IPS-15b (cell line): Measurements from ENCODE around the gene HYAL3.
A peak's percentile ranks its signal among the peaks of the same experiment; 100 is the strongest.
"Not testable (repeated sequence)": the region's sequence is repeated elsewhere in the genome, so short reads cannot be mapped to it uniquely, and the experiment has no call there.

Source experiments
- H3K27me3 ChIP-seq: one replicate; pipeline ENCODE4 v1.6.1; 2013; ENCODE audit warnings: low read length; ENCODE audit not compliant: control insufficient read depth, insufficient read depth
- H3K36me3 ChIP-seq: one replicate; pipeline ENCODE4 v1.6.1; 2013; ENCODE audit warnings: low read length; ENCODE audit not compliant: control insufficient read depth, insufficient read depth
- H3K4me1 ChIP-seq: one replicate; pipeline ENCODE4 v1.6.1; 2013; ENCODE audit warnings: mild to moderate bottlenecking, low read length; ENCODE audit not compliant: control insufficient read depth, insufficient read depth
- H3K4me3 ChIP-seq: one replicate; pipeline ENCODE4 v1.5.1; 2013; ENCODE audit warnings: low read depth, low read length
- H3K9ac ChIP-seq: one replicate; pipeline ENCODE4 v1.6.1; 2013; ENCODE audit warnings: low read depth, mild to moderate bottlenecking, low read length
- H3K9me3 ChIP-seq: one replicate; pipeline ENCODE4 v1.6.1; 2013; ENCODE audit warnings: mild to moderate bottlenecking, low read length; ENCODE audit not compliant: control insufficient read depth, insufficient read depth

Gene HYAL3

DNA sequence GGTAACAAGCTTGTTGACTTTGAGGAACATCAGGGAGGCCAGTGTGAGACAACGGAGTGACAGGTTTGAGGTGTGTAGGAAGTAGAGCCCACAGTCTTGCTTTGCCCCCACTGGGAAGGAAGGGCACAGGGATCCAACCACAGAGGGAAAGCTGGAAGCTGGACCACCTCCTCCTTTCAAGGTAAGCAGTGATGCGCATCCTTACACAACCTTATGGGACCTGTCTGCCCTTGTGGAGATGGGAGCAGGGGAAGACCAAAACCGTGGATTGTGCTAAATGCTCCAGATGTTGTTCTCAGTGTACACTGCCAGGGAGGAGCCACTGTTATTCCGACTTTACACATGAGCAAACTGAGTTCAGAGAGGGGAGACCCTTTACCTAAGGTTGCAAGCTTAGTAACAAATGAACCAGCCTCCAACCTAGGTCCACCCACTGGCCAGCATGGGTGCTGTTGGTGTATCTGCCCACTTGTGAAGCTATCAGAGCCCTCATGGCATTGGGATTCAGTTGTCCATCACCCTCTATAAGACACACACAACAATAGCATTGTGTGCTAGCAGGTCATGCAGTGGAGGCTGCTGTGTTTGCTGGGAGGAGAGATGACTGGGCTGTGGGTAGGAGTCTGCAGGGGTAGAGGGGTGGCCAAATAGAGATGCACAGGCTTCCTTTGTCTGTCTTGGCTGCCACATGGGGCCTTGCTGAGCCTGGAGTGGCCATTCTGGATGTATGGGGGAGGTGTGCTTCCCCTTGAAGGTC lies 20.9 kb downstream of the HYAL3 start:
- Histone ChIP-seq H3K4me3 (no peak overlapping the region), H3K27me3 (peaks cover 43% of the 10 kb centered on the region), H3K9me3 (no peaks in the 10 kb centered on the region), H3K9ac (no peak overlapping the region), H3K36me3 (no peaks in the 10 kb centered on the region), H3K4me1 (peaks cover 3% of the 10 kb centered on the region)

DNA sequence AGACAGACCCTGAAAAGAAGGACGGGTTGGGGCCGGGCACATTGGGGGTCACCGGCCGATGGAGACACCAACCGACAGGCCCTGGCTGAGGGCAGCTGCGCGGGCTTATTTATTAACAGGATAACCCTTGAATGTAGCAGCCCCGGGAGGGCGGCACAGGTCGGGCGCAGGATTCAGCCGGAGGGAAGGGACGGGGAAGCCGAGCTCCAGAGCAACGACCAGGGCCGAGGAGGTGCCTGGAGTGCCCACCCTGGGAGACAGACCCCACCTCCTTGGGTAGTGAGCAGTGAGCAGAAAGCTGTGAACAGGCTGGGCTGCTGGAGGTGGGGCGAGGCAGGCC lies 22.5 kb downstream of the HYAL3 start:
- H3K27me3 ChIP-seq: peaks cover 46% of the 10 kb centered on the region
- peak overlapping the region; percentile 37 for H3K9ac ChIP-seq
- H3K4me1 ChIP-seq: peaks cover 3% of the 10 kb centered on the region
- H3K9me3 ChIP-seq: no peaks in the 10 kb centered on the region
- peak overlapping the region; percentile 55 for H3K4me3 ChIP-seq
- H3K36me3 ChIP-seq: no peaks in the 10 kb centered on the region

DNA sequence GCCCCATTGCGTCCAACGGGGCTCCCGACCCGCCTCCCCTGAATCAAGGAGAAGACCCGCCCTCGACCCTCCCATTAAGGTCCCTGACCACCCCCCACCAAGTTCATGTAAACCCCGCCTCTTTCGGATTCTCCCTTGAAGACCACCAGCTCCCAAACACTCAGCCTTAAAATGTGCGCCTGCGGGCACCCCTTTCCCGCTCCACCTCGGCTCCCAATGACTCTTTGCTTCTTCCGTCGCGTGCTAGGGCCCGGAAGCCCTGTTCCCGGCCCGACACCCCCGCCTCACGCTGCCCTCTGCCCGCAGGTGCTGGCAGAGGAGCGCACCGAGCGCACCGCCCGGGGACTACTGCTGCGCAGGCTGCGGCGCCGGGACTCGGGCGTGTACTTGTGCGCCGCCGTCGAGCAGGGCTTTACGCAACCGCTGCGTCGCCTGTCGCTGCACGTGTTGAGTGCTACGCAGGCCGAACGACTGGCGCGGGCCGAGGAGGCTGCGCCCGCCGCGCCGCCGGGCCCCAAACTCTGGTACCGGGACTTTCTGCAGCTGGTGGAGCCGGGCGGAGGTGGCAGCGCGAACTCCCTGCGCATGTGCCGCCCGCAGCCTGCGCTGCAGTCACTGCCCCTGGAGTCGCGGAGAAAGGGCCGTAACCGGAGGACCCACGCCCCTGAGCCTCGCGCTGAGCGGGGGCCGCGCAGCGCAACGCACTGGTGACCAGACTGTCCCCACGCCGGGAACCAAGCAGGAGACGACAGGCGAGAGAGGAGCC lies 23.0 kb downstream of the HYAL3 start:
- Histone ChIP-seq H3K9ac (peak overlapping the region; percentile 37), H3K27me3 (peaks cover 46% of the 10 kb centered on the region), H3K4me3 (peak overlapping the region; percentile 55)

DNA sequence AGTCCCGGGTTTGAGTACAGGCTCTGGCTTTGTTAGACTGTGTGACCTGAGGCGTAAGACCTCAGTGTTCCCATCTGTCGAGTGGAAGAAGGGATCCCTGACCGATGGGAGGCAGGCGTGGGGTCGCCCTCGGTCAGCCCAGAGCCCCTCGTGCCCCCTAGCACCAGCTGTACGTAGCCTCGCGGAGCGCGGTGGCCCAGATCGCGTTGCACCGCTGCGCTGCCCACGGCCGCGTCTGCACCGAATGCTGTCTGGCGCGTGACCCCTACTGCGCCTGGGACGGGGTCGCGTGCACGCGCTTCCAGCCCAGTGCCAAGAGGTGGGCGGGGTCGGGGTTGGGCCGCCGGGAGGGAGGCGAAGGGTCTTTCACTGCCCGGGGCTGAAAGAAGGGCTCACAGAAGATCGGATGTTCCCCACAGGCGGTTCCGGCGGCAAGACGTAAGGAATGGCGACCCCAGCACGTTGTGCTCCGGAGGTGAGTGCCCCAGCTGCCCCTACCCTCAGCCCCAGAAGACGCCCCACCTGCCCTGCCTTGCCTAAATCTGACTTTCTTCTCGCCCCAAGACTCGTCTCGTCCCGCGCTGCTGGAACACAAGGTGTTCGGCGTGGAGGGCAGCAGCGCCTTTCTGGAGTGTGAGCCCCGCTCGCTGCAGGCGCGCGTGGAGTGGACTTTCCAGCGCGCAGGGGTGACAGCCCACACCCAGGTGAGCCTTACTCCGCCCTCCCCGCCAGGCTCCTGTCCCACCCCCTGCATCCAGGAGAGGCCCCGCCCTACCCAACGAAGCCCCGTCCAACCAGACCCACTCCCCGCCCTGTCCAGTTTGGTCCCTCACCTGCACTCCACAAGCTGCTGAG lies 23.8 kb downstream of the HYAL3 start:
- Histone ChIP-seq H3K27me3 (peaks cover 46% of the 10 kb centered on the region), H3K36me3 (peaks cover 4% of the 10 kb centered on the region), H3K4me3 (peak overlapping the region; percentile 55), H3K4me1 (peaks cover 3% of the 10 kb centered on the region), H3K9me3 (no peaks in the 10 kb centered on the region), H3K9ac (no peak overlapping the region)

More for the DNA sequence above, 23.0 kb downstream of the HYAL3 start:
- Histone ChIP-seq H3K9me3 (no peaks in the 10 kb centered on the region), H3K36me3 (no peaks in the 10 kb centered on the region), H3K4me1 (peaks cover 3% of the 10 kb centered on the region)

DNA sequence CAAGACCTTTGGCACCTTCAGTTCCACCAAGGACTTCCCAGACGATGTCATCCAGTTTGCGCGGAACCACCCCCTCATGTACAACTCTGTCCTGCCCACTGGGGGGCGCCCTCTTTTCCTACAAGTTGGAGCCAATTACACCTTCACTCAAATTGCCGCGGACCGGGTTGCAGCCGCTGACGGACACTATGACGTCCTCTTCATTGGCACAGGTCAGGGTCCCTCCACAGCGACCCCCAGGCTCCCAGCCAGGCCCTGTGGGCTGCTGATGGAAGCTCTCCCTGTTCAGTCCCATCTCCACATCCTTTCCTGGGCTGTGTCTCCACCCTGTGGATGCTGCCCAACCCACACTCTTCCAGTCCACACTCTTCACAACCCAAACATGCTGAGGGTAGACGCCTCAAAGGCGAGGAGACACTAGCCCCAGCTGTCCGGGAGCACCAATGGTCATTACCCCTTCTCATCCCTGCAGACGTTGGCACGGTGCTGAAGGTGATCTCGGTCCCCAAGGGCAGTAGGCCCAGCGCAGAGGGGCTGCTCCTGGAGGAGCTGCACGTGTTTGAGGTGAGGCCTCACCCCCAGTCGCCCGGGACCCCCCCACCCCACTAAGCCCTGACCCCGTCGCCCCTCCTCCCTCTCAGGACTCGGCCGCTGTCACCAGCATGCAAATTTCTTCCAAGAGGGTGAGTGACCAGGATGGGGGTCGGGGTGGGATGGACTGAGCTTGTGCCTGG lies 24.7 kb downstream of the HYAL3 start:
- Histone ChIP-seq H3K9ac (no peak overlapping the region), H3K4me3 (peak overlapping the region; percentile 55), H3K4me1 (peaks cover 5% of the 10 kb centered on the region), H3K36me3 (peaks cover 4% of the 10 kb centered on the region), H3K27me3 (peaks cover 46% of the 10 kb centered on the region), H3K9me3 (no peaks in the 10 kb centered on the region)

DNA sequence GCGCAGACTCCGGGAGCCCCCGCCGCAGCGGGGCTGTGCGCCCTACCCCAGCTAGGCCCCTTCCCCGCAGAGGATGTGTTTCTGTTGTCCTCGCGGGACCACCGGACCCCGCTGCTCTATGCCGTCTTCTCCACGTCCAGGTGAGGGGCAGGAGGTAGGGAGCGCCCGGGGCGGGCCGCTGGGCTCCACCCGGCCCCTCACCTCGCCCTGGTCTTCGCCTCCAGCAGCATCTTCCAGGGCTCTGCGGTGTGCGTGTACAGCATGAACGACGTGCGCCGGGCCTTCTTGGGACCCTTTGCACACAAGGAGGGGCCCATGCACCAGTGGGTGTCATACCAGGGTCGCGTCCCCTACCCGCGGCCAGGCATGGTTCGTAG lies 25.5 kb downstream of the HYAL3 start:
- peak overlapping the region; percentile 47 for H3K4me3 ChIP-seq
- H3K9me3 ChIP-seq: no peaks in the 10 kb centered on the region
- H3K4me1 ChIP-seq: peaks cover 9% of the 10 kb centered on the region
- H3K36me3 ChIP-seq: peaks cover 4% of the 10 kb centered on the region
- H3K27me3 ChIP-seq: peaks cover 46% of the 10 kb centered on the region
- H3K9ac ChIP-seq: no peak overlapping the region

DNA sequence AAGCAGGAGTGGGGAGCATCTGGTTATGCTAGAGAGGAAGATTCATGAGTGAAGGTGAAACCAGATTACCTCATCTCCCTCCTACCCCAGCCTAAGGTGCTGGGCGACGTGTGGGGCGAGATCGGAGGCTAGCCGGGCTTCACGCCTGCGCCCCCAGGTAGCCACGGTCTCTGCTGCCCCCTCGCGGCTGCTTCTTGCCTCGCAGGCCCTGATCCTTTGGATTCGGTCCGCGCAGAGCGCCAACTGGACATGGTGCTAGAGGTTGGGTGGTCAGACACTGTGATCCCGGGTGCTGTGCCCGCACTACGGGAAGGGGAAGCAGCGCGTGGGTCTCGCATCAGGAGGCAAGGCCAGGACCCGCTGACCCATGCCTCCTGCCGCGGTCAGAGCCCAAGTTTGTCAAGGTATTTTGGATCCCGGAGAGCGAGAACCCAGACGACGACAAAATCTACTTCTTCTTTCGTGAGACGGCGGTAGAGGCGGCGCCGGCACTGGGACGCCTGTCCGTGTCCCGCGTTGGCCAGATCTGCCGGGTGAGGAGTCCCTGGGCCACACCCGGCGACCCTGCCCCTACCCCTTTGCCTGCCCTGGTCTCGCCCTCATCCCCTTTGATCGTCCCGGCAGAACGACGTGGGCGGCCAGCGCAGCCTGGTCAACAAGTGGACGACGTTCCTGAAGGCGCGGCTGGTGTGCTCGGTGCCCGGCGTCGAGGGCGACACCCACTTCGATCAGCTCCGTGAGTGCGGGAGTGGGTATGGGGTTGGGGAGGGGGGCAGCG lies 26.1 kb downstream of the HYAL3 start:
- Histone ChIP-seq H3K9ac (no peak overlapping the region), H3K9me3 (no peaks in the 10 kb centered on the region), H3K4me1 (peaks cover 12% of the 10 kb centered on the region), H3K27me3 (peaks cover 44% of the 10 kb centered on the region), H3K4me3 (peak overlapping the region; percentile 47), H3K36me3 (peaks cover 4% of the 10 kb centered on the region)

DNA sequence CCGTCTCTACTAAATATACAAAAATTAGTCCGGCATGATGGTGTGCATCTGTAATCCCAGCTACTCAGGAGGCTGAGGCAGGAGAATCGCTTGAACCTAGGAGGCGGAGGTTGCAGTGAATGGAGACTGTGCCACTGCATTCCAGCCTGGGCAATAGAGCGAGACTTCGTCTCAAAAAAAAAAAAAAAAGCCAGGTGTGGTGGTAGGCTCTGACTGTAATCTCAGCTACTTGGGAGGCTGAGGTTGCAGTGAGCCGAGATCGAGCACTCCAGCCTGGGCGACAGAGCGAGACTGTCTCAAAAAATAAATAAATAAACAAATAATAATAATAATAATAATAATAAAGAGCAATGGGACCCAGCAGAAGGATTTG lies 26.7 kb downstream of the HYAL3 start:
- not testable (repeated sequence) for H3K9me3 ChIP-seq, H3K9ac ChIP-seq, H3K4me3 ChIP-seq, H3K36me3 ChIP-seq
- Histone ChIP-seq H3K27me3 (peaks cover 42% of the 10 kb centered on the region), H3K4me1 (peaks cover 16% of the 10 kb centered on the region)

DNA sequence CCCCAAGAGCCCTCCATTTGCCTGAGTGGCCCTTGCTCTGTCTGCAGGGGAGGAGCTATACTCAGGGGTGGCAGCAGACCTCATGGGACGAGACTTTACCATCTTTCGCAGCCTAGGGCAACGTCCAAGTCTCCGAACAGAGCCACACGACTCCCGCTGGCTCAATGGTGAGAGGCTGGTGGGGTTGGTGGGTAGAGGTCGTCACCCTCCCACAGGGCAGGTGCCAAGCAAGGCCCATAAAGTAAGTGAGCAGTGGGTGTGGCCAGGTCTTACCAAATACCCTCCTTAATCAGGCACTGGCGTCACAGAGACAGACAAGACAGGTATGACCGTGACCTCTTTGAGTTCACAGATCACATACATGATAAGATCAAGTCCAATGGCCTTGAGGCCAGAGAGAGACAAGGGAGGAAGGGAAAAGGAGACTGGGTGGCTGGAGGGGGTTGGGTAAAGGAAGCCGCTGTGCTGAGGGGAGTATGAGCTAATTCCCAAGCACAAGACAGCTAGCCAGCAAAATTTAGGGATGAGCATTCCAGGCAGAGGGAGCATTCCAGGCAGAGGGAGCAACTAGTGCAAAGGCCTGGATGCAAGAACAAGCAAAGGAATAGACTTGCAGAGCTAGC lies 27.8 kb downstream of the HYAL3 start:
- Histone ChIP-seq H3K4me1 (peaks cover 17% of the 10 kb centered on the region), H3K27me3 (peaks cover 34% of the 10 kb centered on the region), H3K36me3 (peaks cover 4% of the 10 kb centered on the region), H3K4me3 (no peak overlapping the region), H3K9me3 (no peaks in the 10 kb centered on the region), H3K9ac (no peak overlapping the region)

DNA sequence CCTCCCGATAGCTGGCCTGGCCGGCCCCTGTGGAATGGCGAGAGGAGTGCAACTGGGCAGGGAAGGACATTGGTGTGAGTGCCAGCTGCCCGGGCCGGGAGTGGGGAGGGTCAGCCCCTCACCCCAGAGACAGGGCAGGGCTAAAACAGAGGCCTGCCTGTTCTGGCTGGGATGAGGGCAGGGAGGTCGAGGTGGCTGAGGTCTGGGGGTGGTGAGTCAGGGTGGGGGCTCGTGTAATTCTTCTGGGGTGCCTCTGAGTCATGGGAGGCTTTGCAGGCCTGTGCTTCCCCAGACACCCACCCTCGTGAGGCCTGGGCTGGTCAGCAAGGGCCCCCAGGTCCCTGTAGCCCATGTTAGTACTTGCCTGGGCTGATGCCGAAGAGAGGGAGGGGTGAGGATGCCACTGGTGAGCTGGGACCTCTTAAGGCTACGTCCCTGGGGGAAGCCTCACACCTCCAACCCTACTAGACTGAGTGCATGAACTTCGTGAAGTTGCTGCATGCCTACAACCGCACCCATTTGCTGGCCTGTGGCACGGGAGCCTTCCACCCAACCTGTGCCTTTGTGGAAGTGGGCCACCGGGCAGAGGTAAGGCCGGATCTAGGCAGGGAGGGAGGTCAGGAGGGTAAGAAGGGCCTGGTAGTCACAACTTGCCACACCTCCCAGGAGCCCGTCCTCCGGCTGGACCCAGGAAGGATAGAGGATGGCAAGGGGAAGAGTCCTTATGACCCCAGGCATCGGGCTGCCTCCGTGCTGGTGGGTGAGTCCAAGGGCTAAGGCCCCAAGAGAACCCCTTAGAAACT lies 28.6 kb downstream of the HYAL3 start:
- Histone ChIP-seq H3K4me3 (no peak overlapping the region), H3K4me1 (peaks cover 17% of the 10 kb centered on the region), H3K27me3 (peaks cover 27% of the 10 kb centered on the region), H3K36me3 (peaks cover 4% of the 10 kb centered on the region), H3K9ac (no peak overlapping the region), H3K9me3 (no peaks in the 10 kb centered on the region)
